H9 (cell line): Measurements from ENCODE around the gene MRPL55. TPM values are rescaled to one million over a fixed set of nuclear protein-coding genes. Genes with fewer than 3 reads are reported as not detected.
A peak's percentile ranks its signal among the peaks of the same experiment; 100 is the strongest.

Experiments
- DNase-seq: peaks from one replicate; pipeline ENCODE4 v3.0.0-alpha.2; 2017
- H2AFZ ChIP-seq: one replicate; pipeline ENCODE4 v1.6.1; 2013; ENCODE audit warnings: mild to moderate bottlenecking, low read length, control low read depth, moderate library complexity
- H2AK5ac ChIP-seq: 2 replicates; pipeline ENCODE4 v1.6.1; 2013; ENCODE audit warnings: low read length, control low read depth, mixed read lengths; ENCODE audit not compliant: insufficient read length
- H2BK120ac ChIP-seq: one replicate; pipeline ENCODE4 v1.6.1; 2013; ENCODE audit warnings: low read depth, mild to moderate bottlenecking, low read length, control low read depth, inconsistent platforms; ENCODE audit not compliant: poor library complexity, severe bottlenecking
- H2BK12ac ChIP-seq: 2 replicates; pipeline ENCODE4 v1.6.1; 2013; ENCODE audit warnings: low read length, control low read depth, mixed read lengths, low read depth; ENCODE audit not compliant: insufficient read length
- H2BK15ac ChIP-seq: 2 replicates; pipeline ENCODE4 v1.6.1; 2013; ENCODE audit warnings: low read depth, low read length, control low read depth
- H2BK20ac ChIP-seq: one replicate; pipeline ENCODE4 v1.6.1; 2013; ENCODE audit warnings: low read depth, mild to moderate bottlenecking, low read length, control low read depth, inconsistent platforms; ENCODE audit not compliant: poor library complexity, severe bottlenecking
- H2BK5ac ChIP-seq: 2 replicates; pipeline ENCODE4 v1.6.1; 2013; ENCODE audit warnings: low read length, control low read depth, mixed read lengths; ENCODE audit not compliant: insufficient read length
- H3K14ac ChIP-seq: 2 replicates; pipeline ENCODE4 v1.6.1; 2013; ENCODE audit warnings: low read length, control low read depth; ENCODE audit not compliant: insufficient read depth
- H3K18ac ChIP-seq: 2 replicates; pipeline ENCODE4 v1.6.1; 2013; ENCODE audit warnings: low read depth, mild to moderate bottlenecking, mixed read lengths, low read length, control low read depth; ENCODE audit not compliant: insufficient read length
- H3K23ac ChIP-seq: 2 replicates; pipeline ENCODE4 v1.6.1; 2013; ENCODE audit warnings: low read length, control low read depth, mixed read lengths, low read depth; ENCODE audit not compliant: insufficient read length
- H3K23me2 ChIP-seq: 2 replicates; pipeline ENCODE4 v1.6.1; 2013; ENCODE audit warnings: low read depth, mild to moderate bottlenecking, mixed read lengths, low read length, control low read depth; ENCODE audit not compliant: insufficient read length, poor library complexity, severe bottlenecking
- H3K27ac ChIP-seq: 2 replicates; pipeline ENCODE4 v1.5.1; 2013; ENCODE audit warnings: low read length, control low read depth, mixed read lengths, low read depth; ENCODE audit not compliant: insufficient read length
- H3K27me3 ChIP-seq: 2 replicates; pipeline ENCODE4 v1.6.1; 2013; ENCODE audit warnings: low read length, control low read depth, inconsistent platforms; ENCODE audit not compliant: insufficient read depth
- H3K4ac ChIP-seq: 2 replicates; pipeline ENCODE4 v1.6.1; 2013; ENCODE audit warnings: low read depth, mild to moderate bottlenecking, control low read depth, inconsistent platforms, low read length, moderate library complexity
- H3K4me1 ChIP-seq: 2 replicates; pipeline ENCODE4 v1.6.1; 2013; ENCODE audit warnings: low read length, control low read depth, inconsistent platforms; ENCODE audit not compliant: insufficient read depth
- H3K4me2 ChIP-seq: 2 replicates; pipeline ENCODE4 v1.6.1; 2013; ENCODE audit warnings: low read length, control low read depth, mixed read lengths; ENCODE audit not compliant: insufficient read length, insufficient read depth
- H3K56ac ChIP-seq: 2 replicates; pipeline ENCODE4 v1.6.1; 2013; ENCODE audit warnings: low read depth, mild to moderate bottlenecking, mixed read lengths, low read length, control low read depth; ENCODE audit not compliant: insufficient read length
- H3K79me1 ChIP-seq: 2 replicates; pipeline ENCODE4 v1.6.1; 2013; ENCODE audit warnings: low read depth, mild to moderate bottlenecking, moderate library complexity, low read length, control low read depth, inconsistent platforms; ENCODE audit not compliant: insufficient read depth, poor library complexity, severe bottlenecking
- H3K79me2 ChIP-seq: 2 replicates; pipeline ENCODE4 v1.6.1; 2013; ENCODE audit warnings: low read length, control low read depth, inconsistent platforms; ENCODE audit not compliant: insufficient read depth
- H3K9ac ChIP-seq: 2 replicates; pipeline ENCODE4 v1.6.1; 2013; ENCODE audit warnings: low read length, control low read depth, mixed read lengths; ENCODE audit not compliant: insufficient read length; ENCODE audit errors: extremely low read depth
- H3K9me3 ChIP-seq: one replicate; pipeline ENCODE4 v1.6.1; 2013; ENCODE audit warnings: low read depth, low read length, inconsistent platforms; ENCODE audit not compliant: control insufficient read depth
- H3T11ph ChIP-seq: one replicate; pipeline ENCODE4 v1.6.1; 2013; ENCODE audit warnings: mild to moderate bottlenecking, low read length, control low read depth, inconsistent platforms
- H4K20me1 ChIP-seq: one replicate; pipeline ENCODE4 v1.6.1; 2013; ENCODE audit not compliant: control insufficient read depth, insufficient read length, insufficient read depth
- H4K5ac ChIP-seq: 2 replicates; pipeline ENCODE4 v1.6.1; 2013; ENCODE audit warnings: low read depth, mild to moderate bottlenecking, mixed read lengths, low read length, control low read depth; ENCODE audit not compliant: insufficient read length
- H4K8ac ChIP-seq: replicated peaks from 2 replicates; pipeline ENCODE4 v1.6.1; 2013; ENCODE audit warnings: low read length, control low read depth, mixed read lengths, low read depth; ENCODE audit not compliant: insufficient read length
- H4K91ac ChIP-seq: 2 replicates; pipeline ENCODE4 v1.6.1; 2013; ENCODE audit warnings: low read depth, mild to moderate bottlenecking, moderate library complexity, mixed read lengths, low read length, control low read depth; ENCODE audit not compliant: insufficient read length
- H3K27ac Mint-ChIP-seq, 3 experiments: 2 replicates in 2 of 3; 3 replicates in 1 of 3; pipeline ENCODE4 v1.8.0; 2020 to 2021; ENCODE audit warnings: mixed read lengths in 3 of 3, mild to moderate bottlenecking in 1 of 3, moderate library complexity in 1 of 3
- H3K27me3 Mint-ChIP-seq: 2 replicates; pipeline ENCODE4 v1.8.0; 2021; ENCODE audit warnings: low read depth, mild to moderate bottlenecking, moderate library complexity, mixed read lengths
- H3K36me3 Mint-ChIP-seq, 3 experiments: 2 replicates in 2 of 3; 3 replicates in 1 of 3; pipeline ENCODE4 v1.8.0; 2020 to 2021; ENCODE audit warnings: low read depth in 3 of 3, mixed read lengths in 3 of 3; ENCODE audit not compliant: insufficient read depth in 1 of 3
- H3K4me1 Mint-ChIP-seq, 2 experiments: 2 replicates each; pipeline ENCODE4 v1.8.0; 2020; ENCODE audit warnings: mixed read lengths in 2 of 2
- H3K4me3 Mint-ChIP-seq, 2 experiments: 2 replicates in 1 of 2; 3 replicates in 1 of 2; pipeline ENCODE4 v1.8.0; 2020 to 2021; ENCODE audit warnings: mild to moderate bottlenecking in 2 of 2, mixed read lengths in 2 of 2, moderate library complexity in 1 of 2
- H3K9me3 Mint-ChIP-seq, 2 experiments: 2 replicates in 1 of 2; 3 replicates in 1 of 2; pipeline ENCODE4 v1.8.0; 2020; ENCODE audit warnings: mild to moderate bottlenecking in 2 of 2, mixed read lengths in 2 of 2, moderate library complexity in 1 of 2
- CTCF ChIP-seq: fragments of 200-600 bp; sonication (generic); conservative IDR thresholded peaks from 3 replicates; pipeline ENCODE4 v1.8.0; 2021; ENCODE audit warnings: antibody characterized with exemption, mild to moderate bottlenecking
- WGBS: extraction: QIAGEN DNeasy Blood & Tissue Kit; methylation state at CpG from one replicate; pipeline ENCODE4 v1.1.7; 2013; ENCODE audit warnings: missing lambda C conversion rate, low lambda C conversion rate, mixed read lengths; ENCODE audit not compliant: insufficient read length; ENCODE audit errors: extremely low coverage; 5-methylcytosine and 5-hydroxymethylcytosine counted together
- total RNA-seq: library from RNA; stranded (reverse); gene quantifications from 2 replicates; pipeline ENCODE4 v1.2.1, GENCODE V29; 2021

MRPL55 gene
- total RNA-seq, 1 experiment from 2014 or later = 62.3 TPM

- no peaks in the 10 kb centered on the region for H4K20me1 ChIP-seq
- no peak overlapping the region for H3K4me3 Mint-ChIP-seq
These were observed 9.8 kb downstream of the MRPL55 start for GRCh38 chr1:228099331-228099732.

More at GRCh38 chr1:228099331-228099732, 9.8 kb downstream of the MRPL55 start:
- Histone ChIP-seq H3K14ac (no peak overlapping the region), H3K18ac (no peak overlapping the region), H3K27me3 (no peaks in the 10 kb centered on the region), H2AFZ (no peak overlapping the region), H3T11ph (no peak overlapping the region), H2BK5ac (no peak overlapping the region), H3K79me1 (peaks cover 8% of the 10 kb centered on the region), H3K79me2 (peaks cover 17% of the 10 kb centered on the region), H3K23ac (no peak overlapping the region), H2BK15ac (no peak overlapping the region), H3K4ac (no peak overlapping the region), H3K23me2 (peaks cover 5% of the 10 kb centered on the region), H2BK20ac (no peak overlapping the region), H2BK12ac (no peak overlapping the region), H3K56ac (no peak overlapping the region), H4K8ac (no peak overlapping the region), H3K27ac (no peak overlapping the region), H2BK120ac (no peak overlapping the region), H3K9me3 (no peaks in the 10 kb centered on the region), H3K9ac (no peak overlapping the region), H4K5ac (no peak overlapping the region), H3K4me1 (no peaks in the 10 kb centered on the region), H2AK5ac (no peak overlapping the region), H3K4me2 (no peak overlapping the region), H4K91ac (no peak overlapping the region)
- no peak for TF ChIP-seq CTCF
- peaks cover 31 to 65% (median 57%) of the 10 kb centered on the region in 3 experiments; a peak in 6 of 7 replicates for H3K36me3 Mint-ChIP-seq
- peaks cover 5 to 7% of the 10 kb centered on the region in 2 experiments for H3K9me3 Mint-ChIP-seq
- WGBS = no CpG with 5 or more reads among the region's 4 CpGs
- peaks cover 3% of the 10 kb centered on the region; the same call in 1 of the 2 replicates for H3K27me3 Mint-ChIP-seq
- no peak overlapping the region for H3K27ac Mint-ChIP-seq
- peak; percentile 19 for DNase-seq
- H3K4me1 Mint-ChIP-seq = peaks cover 14 to 20% of the 10 kb centered on the region in 2 experiments
